Stimulated activated CD8-positive, alpha-beta memory T cell treated with anti-CD3 and anti-CD28 coated beads, Interleukin-4, amount 100 ng/mL, for 1 hour (primary cell): Measurements from ENCODE around the gene CDC5L.
"Not testable (repeated sequence)": the region's sequence is repeated elsewhere in the genome, so short reads cannot be mapped to it uniquely, and the experiment has no call there.

ENCODE experiments used
- DNase-seq, 2 donors: peaks; one replicate each; pipeline ENCODE4 v3.0.0-alpha.2; 2020; ENCODE audit warnings: low read depth in 2 of 2, low spot score in 1 of 2

Gene CDC5L

DNA sequence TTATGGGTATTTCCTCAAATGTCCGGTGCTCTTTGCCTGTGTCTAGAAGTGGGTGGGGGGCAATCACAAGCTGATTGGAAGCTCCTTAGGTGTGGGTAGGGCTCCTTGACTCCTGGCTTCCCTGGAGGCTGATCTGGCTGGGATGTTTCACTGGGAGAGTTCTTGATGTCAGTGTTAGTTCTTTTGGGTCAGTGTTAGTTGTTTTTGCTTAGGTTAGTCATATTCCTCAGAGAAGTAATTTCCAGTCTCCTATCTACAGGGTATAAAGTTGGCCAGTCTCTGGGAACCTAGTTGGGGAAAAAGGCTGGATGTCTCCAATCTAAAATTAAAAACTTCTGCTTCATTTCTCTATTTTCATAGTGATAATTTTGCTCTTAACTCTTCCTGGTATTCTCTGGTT lies 23.6 kb downstream of the CDC5L start:
- DNase-seq, result no peak

DNA sequence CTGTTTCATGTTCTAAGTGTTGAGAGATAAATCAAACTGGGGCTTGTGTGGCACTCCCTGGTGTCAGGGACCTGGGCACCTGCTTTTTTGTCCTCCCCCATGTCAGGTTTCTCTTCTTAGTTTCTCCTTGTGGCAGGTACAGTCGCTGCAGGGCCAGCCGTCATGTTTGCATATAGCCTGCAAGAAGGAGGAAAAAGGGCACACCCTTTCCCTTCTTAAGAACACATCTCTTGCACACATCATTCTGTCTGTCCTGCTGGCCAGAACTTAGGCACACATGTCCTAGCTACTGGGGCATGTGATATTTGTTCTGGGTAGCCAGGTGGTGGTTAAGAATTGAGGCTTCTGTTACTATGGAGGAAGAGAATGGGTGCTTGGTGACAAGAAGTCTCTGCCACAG lies 27.9 kb downstream of the CDC5L start:
- DNase-seq, result no peak

DNA sequence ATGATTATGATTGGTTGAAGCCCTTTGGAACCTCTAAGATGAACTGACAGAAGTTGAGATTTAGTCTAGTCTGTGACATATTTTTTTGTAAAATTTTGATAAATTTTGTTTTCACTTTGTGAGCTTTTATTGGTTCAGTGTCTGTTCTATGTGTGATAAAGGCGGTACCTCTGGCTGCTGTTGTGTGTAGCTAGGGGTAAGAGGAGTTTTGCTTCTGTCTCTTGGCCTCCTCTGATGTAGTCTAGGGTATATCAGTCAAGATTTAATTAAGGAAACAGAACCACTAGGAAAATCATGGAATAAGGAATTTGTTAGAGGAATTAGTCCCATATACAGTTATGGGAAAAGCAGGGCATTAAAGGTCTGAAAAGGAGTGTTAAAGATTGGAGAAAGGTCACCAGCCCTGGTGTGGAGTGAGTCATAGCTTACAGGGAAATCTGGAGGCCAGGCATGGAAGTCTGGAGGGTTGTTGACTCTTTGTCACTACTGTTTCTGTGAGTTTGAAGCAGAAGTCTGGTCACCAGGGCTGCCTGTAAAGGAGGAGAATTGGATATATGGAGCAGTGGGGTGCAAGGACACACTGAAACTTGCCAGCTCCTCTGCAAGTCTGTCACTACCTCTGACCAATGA lies 28.5 kb downstream of the CDC5L start:
- DNase-seq, result no peak

DNA sequence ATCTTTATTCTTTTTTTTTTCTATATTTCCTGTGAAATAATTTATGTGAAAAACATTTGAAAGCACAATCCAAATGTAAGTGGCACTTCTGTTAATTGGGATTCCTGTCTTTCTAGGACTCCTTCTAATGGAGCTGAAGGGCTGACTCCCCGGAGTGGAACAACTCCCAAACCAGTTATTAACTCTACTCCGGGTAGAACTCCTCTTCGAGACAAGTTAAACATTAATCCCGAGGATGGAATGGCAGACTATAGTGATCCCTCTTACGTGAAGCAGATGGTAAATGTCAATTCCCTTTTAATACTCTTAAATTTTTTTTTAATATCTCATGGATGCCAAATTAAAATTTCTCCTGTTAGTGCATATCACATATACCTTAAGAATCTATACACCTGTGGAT lies 35.0 kb downstream of the CDC5L start:
- DNase-seq, result no peak

DNA sequence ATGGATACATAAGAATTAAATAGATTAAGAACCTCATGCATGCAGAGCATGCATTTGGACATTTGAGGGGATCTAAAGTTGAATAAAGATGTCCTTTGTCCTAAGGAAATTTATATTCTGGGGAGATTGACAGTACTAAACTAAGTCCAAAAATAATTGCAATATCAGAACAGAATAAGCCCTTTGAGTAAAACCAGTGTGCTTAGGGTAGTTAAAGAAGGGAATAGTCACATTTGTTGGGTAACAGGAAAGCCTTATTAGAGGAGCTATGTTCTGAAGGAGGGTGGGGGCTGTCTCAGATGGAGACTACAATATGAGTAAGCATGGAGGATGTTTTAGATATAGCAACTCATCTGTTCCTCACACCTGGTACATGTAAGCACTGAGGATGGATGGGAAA lies 35.8 kb downstream of the CDC5L start:
- DNase-seq, result no peak

DNA sequence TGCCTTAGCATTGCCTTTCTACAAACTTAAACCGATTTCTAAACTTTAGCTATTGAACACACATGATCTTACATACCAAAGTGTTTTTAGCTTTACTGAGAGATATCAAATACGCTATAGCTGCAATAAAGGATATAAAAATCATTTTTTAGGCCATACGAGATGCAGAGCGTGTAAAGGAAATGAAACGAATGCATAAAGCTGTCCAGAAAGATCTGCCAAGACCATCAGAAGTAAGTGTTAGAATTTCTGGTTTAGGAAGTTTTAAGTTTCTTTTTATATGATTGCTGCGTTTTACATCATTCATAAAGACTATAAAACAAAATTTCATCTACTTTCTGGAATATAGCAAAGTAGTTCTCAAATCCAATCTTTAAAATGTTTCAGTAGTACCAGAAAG lies 38.4 kb downstream of the CDC5L start:
- no peak for DNase-seq

DNA sequence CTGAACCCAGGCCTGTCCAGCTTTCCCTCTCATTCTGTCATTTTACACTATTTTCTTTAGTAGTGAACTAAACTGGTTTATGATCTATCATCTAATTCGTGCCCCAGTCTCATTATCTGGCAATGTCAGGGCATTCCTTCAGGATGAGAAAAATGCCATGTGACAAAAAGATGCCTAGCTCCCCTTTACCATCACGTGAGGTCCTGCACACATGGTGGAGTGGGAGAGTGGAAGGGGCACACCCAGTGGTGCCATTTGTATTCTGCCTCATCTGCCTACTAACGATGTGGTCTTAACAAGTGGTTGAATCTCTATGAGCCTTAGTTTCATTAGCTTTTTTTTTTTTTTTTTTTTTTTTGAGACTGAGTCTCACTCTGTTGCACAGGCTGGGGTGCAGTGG lies 41.2 kb downstream of the CDC5L start:
- DNase-seq, result no peak

DNA sequence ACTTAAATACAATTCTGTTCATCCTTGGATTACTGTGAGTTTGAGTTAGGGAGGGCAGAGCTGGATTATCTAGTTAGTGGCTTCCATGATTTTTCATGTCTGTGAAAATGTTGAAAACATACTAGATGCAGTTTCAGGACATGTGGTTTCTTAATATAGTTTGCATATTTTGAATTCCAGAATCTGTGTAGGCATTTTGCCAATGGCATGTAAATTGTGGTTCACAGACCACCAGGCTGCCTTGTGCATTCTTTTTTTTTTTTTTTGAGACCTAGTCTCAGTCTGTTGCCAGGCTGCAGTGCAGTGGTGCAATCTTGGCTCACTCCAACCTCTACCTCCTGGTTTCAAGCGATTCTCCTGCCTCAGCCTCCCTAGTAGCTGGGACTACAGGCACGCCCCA lies 42.8 kb downstream of the CDC5L start:
- DNase-seq, result no peak

DNA sequence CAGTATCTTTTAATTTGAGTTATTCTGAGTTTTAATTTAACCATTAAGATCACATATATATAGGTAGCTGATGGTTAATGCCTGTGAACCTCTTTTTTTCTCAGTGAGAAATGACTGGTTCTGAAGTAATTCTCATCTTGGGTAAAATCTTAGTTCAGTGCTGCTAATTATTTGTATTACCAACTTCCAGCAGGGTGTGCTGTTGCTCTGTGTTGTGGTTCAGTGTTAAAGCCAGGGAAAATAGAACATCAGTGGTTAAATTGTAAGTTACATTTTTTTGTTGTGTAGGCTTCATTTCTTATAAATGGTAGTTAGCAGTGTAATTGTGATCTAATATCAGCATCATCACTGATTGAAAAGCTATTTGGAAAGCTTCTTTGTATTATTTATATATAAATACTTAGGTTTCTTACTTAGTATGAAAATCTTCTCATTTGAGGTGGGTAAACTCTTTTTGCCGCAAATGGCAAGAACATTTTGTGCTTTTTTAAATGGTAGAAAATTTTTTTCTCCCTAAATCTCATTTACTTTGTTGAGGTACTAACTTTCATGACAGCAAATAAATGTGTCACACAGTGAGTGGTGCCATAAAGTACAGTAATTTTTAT lies 43.7 kb downstream of the CDC5L start:
- DNase-seq, result peak in 1 of 2 donors; percentile 8

DNA sequence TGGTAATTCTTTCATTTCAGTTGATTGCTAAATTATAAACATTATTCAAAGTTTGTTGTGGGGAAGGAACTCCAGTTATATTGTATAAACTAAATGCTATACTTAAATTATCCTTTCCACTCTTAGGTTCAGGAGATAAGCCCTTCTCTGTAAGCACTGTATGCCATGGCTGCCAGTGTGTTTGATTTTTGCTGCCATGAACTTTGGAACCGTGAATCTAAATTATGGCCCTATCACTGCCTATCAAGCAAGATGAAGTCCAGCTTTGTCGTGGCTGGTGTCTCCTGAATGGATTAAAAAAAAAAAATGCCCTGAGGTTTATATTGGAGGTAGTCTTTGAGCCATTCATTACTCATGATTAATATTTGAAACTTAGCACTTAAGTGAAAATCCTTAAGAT lies 44.7 kb downstream of the CDC5L start:
- DNase-seq, result no peak

DNA sequence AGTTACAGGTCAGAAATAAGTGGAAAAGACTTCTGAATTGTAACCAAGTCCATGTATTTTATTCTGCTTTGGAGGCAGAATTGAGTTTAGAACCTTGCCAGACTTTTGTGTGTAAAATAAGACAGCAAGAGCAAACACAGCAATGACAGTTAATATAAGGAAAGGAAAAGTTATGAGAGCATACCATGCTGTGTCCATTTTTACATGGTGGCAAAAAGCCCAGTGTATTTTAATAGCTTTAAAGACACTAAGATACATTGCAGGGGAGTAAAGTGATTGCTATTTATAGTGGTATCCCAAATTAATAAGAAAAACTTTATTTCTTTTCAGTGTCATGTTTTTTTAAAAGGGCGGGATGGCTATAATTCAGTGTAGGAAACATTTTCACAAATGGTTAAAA lies 45.2 kb downstream of the CDC5L start:
- no peak for DNase-seq

DNA sequence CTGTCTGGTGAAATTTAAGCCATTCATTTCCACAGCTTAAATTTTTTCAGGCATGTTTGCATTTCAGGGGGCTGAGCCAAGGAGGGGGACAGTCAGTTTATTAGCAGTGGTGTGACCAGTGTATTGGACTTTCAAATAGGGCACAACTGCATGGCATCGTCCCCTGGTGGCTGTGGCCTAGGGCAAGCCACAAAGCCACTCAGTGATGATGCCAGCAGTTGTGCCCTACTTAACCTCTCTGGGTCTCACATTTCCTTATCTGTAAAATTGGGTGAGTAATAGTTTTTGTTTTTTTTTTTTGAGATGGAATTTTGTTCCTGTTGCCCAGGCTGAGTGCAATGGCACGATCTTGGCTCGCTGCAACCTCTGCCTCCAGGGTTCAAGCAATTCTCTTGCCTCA lies 48.0 kb downstream of the CDC5L start:
- no peak for DNase-seq

DNA sequence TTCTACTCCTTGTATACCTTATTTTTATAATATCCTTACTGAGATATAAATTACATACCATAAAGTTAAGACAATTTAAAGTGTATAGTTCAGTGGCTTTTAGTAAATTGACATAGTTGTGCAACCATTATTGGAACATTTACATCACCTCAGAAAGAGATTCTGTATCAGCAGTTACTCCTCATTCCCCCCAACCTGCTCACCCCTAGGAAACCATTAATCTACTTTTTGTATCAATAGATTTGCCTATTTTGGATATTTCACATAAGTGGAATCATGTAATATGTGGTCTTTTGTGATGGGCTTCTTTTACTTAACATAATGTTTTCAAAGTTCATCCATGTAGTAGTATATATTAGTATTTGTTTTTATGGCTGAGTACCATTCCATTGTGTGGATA lies 51.3 kb downstream of the CDC5L start:
- DNase-seq, result no peak

DNA sequence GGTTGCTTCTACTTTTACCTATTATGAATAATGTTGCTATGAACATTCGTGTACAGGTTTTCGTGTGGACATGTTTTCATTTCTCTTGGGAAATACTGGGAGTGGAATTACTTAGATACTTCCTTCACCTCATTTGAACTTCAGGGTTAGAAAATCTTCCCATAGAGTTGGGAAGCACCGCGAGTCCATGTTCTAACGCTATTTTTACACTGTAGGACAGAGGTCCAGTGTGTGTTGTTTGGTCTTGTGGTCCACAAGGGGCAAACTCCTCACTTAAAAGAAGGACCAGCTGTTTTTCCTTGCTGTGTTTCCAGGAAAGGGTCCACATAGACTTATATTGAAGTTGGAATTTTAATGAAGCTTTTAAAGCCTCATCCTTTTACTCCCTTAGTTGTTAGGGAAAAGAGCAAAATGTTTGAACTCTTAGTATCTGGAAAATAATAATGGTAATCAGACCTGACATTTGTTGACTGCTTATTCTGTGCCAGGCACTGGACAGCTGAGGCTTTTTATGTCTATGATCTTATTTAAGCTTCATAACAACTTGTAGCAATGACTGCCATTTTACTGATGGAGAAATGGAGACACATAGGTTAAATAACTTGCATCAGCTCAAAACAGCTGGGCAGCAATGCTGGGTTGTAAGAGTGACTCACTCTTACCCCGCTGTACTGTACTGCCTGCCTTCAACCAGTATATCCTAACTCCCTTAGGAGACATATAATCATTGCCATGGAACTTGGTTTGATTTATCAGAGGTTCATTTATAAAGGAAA lies 52.0 kb downstream of the CDC5L start:
- DNase-seq, result no peak

DNA sequence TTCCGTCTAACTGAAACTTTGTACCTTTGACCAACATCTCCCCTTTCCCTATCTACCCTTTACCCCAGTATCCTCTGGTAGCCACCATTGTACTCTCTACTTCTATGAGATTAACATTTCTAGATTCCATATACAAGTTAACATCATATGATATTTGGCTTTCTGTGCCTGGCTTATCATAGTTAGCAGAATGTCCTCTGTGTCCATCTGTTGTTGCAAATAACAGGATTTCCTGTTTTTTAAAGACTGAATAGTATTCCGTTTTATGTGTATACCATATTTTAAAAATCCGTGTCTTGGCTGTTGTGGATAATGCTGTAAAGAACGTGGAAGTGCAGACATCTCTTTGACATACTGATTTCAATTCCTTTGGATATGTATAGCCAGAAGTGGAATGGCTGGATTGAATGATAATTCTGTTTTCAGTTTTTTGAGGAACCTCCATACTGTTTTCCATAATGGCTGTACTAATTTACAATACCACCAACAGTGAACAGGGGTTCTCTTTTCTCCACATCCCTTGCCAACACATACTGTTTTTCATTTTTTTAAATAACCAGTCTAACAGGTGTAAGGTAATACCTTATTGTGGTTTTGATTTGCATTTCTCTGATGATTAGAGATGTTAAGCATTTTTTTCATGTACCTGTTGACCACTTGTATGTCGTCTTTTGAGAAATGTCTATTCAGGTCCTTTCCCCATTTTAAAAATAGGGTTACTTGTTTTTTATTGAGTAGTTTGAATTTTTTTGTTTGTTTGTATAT lies 53.8 kb downstream of the CDC5L start:
- no peak for DNase-seq

DNA sequence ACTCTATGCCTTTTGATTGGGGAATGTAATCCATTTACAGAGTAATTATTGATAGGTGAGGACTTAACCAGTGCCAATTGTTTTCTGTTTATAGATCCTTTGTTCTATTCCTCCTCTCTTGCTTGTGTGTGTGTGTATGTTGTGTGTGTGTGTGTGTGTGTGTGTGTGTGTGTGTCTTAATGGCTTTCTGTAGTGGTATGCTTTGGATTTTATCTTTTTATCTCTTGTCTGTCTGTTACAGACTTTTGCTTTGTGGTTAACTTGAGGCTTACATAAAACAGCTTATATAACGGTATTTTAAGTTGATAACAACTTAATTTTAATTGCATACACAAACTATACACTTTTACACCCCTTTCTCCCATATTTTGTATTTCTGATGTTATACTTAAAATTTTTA lies 54.7 kb downstream of the CDC5L start:
- DNase-seq, result no peak

DNA sequence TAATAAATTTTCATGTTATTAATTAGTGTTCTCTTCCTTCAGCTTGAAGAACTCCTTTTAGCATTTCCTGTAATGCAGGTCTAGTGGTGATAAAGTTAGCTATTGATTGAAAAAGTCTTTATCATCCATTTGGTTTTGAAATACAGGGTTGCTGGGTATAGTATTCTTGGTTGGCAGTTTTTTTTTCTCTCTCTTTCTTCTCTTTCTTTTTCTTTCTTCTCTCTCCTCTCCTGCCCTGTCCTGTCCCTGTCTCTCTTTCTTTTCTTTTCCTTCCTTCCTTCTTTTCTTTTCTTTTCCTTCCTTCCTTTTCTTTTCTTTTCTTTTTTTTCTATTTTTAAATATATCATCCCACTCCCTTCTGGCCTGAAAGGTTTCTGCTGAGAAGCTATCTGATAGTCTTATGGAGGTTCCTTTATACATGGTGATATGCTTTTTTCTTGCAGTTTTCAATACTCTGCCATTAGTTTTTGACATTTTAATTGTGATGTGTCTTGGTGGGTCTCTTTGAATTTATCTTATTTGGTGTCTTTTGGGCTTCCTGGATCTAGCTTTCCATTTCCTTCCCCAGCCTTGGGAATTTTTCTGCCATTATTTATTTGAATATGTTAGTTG lies 55.4 kb downstream of the CDC5L start:
- DNase-seq, result no peak

DNA sequence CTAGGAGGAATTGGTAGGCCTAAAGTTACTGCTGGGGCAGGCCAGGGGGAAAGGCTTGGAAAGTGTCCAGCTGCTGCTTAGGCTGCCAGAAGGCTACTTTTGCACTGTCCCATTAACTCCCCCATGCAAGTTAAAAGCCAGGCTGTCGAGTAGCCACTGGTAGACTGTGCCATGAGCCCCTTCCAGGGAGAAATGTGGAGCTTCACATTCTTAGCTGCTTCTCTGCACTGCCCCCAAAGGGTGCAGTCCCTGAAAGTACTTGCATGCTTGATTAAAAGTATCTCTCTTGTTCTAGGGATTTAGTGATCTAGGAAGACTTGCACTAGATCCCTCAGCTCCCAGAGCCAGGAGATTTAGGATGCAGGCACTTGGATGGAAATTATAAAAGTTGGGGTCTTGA lies 57.3 kb downstream of the CDC5L start:
- DNase-seq, result no peak

DNA sequence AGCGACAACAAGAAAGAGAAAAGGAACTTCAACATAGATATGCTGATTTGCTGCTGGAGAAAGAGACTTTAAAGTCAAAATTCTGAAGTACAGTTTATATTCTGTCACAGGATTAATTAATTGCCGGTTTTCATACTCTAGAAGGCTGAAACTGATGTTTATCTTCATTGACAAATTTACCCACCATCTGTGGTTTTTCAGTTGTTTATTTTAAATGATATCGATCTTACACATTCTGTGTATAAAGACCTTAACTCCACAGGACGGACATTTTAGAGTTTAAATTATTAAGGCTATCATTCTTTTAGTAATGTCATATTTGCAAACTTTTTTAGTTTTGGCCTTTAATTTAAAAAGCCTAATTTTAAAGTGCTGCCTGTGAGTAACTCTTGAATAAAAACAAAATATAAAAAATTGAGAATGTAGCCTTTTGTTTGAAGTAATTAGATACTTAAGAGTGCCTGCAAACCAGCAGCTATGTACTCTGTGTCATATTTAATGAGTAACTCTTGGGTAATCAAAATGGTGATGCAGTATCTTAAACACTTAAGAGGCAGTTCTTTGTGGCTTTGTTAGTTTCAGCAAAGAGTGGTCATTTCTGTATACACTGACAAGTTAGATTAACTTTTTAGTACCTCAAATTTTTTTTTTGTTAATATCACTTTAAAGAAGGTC lies 59.3 kb downstream of the CDC5L start:
- DNase-seq, result no peak

DNA sequence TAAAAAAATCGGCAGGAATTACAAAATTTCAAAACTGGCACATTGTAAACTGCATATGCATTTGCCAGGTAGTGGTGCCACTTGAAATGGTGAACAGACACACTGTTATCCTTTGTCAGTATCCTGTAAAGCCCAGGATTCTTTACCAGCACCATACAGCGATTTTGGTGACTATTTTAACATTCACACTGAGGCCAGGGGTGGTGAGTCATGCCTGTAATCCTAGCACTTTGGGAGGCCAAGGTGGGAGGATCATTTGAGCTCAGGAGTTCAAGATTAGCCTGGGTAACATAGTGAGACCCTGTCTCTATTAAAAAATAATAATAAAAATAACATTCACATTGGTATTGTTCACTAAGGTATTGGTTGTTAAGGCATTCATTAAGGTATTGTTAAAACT lies 61.7 kb downstream of the CDC5L start:
- DNase-seq, result not testable (repeated sequence)
